NCI-H2171 (cell line): ENCODE measurements around the gene CISH.

Source experiments
- DNase-seq: peaks from one replicate; lab custom pipeline; 2025; lab: John Stamatoyannopoulos, UW

Gene CISH

GRCh38 chr3:50637011-50637410, 25.4 kb upstream of the CISH start:
- DNase-seq: no peak

- DNase-seq: no peak
Observed at GRCh38 chr3:50635066-50635465, 23.5 kb upstream of the CISH start.

- no peak for DNase-seq
Observed at GRCh38 chr3:50633230-50633790, 21.7 kb upstream of the CISH start.

- DNase-seq: no peak
Observed at GRCh38 chr3:50632450-50632849, 20.9 kb upstream of the CISH start.

- DNase-seq: no peak
Observed at GRCh38 chr3:50630877-50631276, 19.3 kb upstream of the CISH start.

- no peak for DNase-seq
Observed at GRCh38 chr3:50630394-50630793, 18.8 kb upstream of the CISH start.

- no peak for DNase-seq
Observed at GRCh38 chr3:50628601-50629000, 17.0 kb upstream of the CISH start.

- DNase-seq: no peak
Observed at GRCh38 chr3:50627407-50628051, 16.0 kb upstream of the CISH start.

DNA sequence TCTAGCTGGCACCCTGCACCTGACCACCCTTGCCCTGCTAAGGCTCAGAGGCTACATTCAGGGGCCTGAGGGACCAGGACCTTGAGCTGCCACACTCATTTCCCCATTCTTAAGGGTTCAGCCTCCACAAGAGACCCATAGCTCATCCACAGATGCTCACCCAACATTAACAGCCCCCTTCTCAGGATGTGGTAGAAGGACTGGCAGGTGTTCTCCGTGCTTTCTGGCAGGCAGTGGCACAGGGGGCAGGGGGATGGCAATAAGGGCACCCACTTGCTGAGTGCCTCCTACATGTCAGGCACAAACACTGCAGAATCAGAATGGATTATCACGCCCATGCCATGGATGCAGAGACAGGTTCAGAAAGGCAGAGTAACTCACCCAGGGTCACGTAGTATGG, 14.8 kb upstream of the CISH start:
- DNase-seq: no peak

- DNase-seq: no peak
Observed at GRCh38 chr3:50625231-50626182, 13.9 kb upstream of the CISH start.

- no peak for DNase-seq
Observed at GRCh38 chr3:50624634-50625033, 13.1 kb upstream of the CISH start.

- DNase-seq: no peak
Observed at GRCh38 chr3:50623840-50624474, 12.4 kb upstream of the CISH start.

- no peak for DNase-seq
Observed at GRCh38 chr3:50622881-50623280, 11.3 kb upstream of the CISH start.

GRCh38 chr3:50620820-50621219, 9.2 kb upstream of the CISH start:
- DNase-seq: no peak

DNA sequence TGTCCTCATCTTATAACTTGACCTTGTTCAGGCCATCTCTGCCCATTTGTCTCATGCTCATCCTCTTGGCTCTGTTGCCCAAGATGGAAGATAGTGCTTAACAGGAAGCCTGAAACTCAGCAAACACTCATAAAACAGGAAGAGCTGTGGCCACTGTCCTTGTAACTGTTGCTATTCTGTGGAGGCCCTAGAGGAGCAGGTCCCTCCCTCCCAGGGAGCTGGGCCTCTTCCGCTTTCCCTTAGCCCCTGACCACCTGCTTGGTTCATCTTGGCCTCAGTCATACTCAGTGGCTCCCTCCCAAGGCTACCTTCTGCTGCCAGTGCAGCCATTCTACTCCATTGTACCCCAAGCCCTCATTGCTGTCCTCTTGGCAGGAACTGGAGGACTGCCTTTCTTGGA, 8.8 kb upstream of the CISH start:
- DNase-seq: no peak

GRCh38 chr3:50617911-50618481, 6.4 kb upstream of the CISH start:
- no peak for DNase-seq

- DNase-seq: no peak
Observed at GRCh38 chr3:50617096-50617791, 5.7 kb upstream of the CISH start, which contains the start of gene MAPKAPK3. Gene MAPKAPK3, plus strand, starts transcription at chr3:50617151. Its CDS starts 415 bp downstream, at chr3:50617566.

DNA sequence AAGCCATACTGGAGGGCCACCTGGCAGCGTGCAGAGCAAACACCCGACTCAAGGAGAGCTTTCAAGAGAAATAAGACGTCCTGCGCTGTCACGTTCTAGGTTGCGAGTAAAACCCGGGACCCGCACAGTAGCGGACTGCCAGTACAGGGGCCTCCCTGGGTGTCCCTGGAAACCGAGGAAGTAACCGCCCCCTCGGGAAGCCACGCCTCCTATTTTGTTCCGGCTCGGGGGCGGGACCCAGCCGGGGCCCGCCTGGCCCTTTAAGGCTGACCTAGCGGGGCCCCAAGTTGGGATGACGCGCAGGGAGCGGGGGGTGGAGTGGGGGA, 5.2 kb upstream of the CISH start:
- DNase-seq: peak; percentile 76

DNA sequence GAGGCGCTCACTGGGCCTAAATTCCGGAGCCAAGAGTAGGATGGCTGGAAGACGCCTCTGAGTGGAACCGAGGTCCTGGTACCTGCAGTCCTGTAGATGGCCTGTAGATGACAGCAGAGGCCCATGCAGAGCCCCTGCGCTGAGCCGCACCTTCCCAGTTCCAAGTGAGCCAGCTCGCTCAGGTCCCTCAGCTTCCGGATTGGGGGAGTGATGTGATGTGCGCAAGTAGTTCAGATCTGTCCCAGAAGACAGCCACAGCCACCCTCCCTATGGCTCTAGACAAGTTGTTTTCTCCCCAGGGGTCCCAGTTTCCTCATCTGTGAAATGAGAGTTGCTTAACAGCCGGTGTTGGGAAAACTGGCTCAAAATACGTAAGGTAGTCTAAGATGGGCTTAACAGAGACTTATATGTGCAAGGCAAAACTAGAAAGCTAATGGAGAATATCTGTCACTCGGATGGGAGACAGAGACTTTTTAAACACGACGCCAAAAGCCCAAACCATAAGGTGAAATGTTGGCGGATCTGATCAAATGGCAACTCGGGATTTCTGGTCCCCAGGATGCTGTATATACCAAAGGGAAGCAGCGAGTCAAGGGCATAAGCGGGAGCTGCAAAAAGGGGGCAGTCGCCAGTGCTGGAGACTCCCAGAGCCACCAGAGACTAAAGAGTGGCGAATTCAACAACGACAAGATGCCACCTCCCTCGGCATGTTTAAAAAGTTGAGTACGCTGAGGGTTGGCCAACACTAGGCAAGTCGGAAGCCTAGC, 4.6 kb upstream of the CISH start:
- DNase-seq: peak; percentile 65

DNA sequence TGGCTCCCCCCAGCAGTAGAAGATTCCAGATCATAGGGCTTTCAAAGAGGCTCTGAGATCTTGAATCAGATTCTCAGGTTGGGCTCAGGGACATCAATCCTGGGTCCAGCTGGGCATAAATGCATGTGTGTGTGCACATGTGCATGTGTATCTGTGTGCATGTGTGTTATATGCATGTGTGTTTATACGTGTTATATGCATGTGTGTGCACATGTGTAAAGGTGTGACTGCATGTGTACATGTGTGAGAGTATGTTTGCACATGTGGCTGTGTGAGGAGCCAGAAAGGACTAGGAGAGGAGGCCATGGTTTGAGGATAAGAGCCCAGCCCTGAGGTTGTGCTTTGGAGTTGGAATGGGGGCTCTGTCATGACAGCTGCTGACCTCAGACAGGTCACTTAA, 3.6 kb upstream of the CISH start:
- DNase-seq: no peak
